B cell (primary cell): ENCODE measurements around the gene MESD. TPM values are rescaled to one million over a fixed set of nuclear protein-coding genes. Genes with fewer than 3 reads are reported as not detected.

Experiments
- ATAC-seq: fragments of 200-7000 bp; cut with Tn5 transposase; one replicate; pipeline ENCODE4 v1.10.0; 2021; ENCODE audit warnings: low read depth, mild to moderate bottlenecking, moderate number of reproducible peaks, moderate library complexity
- CTCF ChIA-PET: fragments of 350-600 bp; sonication (Branson Sonifier 250); formaldehyde crosslinking; loops from one replicate; lab custom pipeline; 2021; ENCODE audit warnings: antibody characterized with exemption, inconsistent platforms; lab: Charles Lee
- POLR2A ChIA-PET: fragments of 350-600 bp; sonication (Branson Sonifier 250); formaldehyde crosslinking; loops from one replicate; lab custom pipeline; 2021; ENCODE audit warnings: antibody characterized with exemption; lab: Charles Lee
- DNase-seq: peaks from one replicate; pipeline ENCODE4 v3.0.0; 2013
- H2AFZ ChIP-seq: 2 replicates; pipeline ENCODE4 v1.6.1; 2012; ENCODE audit warnings: mild to moderate bottlenecking, low read depth, low read length; ENCODE audit not compliant: insufficient read depth, poor library complexity, severe bottlenecking
- H3K27ac ChIP-seq, 2 donors: 1 replicate in 1 of 2; 2 replicates in 1 of 2; pipeline ENCODE4 v1.5.1; 2012 to 2013; ENCODE audit warnings: low read length in 2 of 2, mild to moderate bottlenecking in 2 of 2, moderate library complexity in 1 of 2
- H3K27me3 ChIP-seq, 4 experiments: fragments of 200-600 bp in 1 of 4; sonication (generic) in 1 of 4; replicated peaks in 1 of 4; 1 replicate in 2 of 4; 2 replicates in 2 of 4; pipeline versions ENCODE4 v1.6.1 to v1.7.0; 2013 to 2016; ENCODE audit warnings: low read length in 3 of 4, mild to moderate bottlenecking in 2 of 4, mixed read lengths in 1 of 4, moderate library complexity in 1 of 4; ENCODE audit not compliant: insufficient read depth in 4 of 4, control insufficient read depth in 3 of 4; ENCODE audit errors: control extremely low read depth in 1 of 4
- H3K36me3 ChIP-seq, 2 experiments: replicated peaks in 1 of 2; 1 replicate in 1 of 2; 2 replicates in 1 of 2; pipeline versions ENCODE4 v1.6.1 to v1.7.1; 2013; ENCODE audit warnings: low read length in 1 of 2; ENCODE audit not compliant: insufficient read depth in 2 of 2, control insufficient read depth in 1 of 2; ENCODE audit errors: control extremely low read depth in 1 of 2, extremely low read depth in 1 of 2
- H3K4me1 ChIP-seq, 2 donors: fragments of 200-600 bp in 1 of 2; sonication (generic) in 1 of 2; 1 replicate in 1 of 2; 2 replicates in 1 of 2; pipeline versions ENCODE4 v1.5.1 to v1.6.1; 2013 to 2017; ENCODE audit warnings: low read length in 2 of 2; ENCODE audit not compliant: control insufficient read depth in 2 of 2, insufficient read depth in 2 of 2
- H3K4me2 ChIP-seq: replicated peaks from 2 replicates; pipeline ENCODE3; 2012; ENCODE audit warnings: mild to moderate bottlenecking, low read depth, low read length; ENCODE audit not compliant: poor library complexity, severe bottlenecking
- H3K4me3 ChIP-seq, 5 experiments: fragments of 200-600 bp in 1 of 5; sonication (generic) in 1 of 5; 1 replicate in 3 of 5; 2 replicates in 2 of 5; pipeline versions ENCODE4 v1.5.1 to v1.7.0; 2011 to 2016; ENCODE audit warnings: low read length in 4 of 5, mild to moderate bottlenecking in 4 of 5, low read depth in 2 of 5, control low read depth in 1 of 5, moderate library complexity in 1 of 5; ENCODE audit not compliant: insufficient read depth in 1 of 5; ENCODE audit errors: control extremely low read depth in 1 of 5, extremely low read depth in 1 of 5
- H3K79me2 ChIP-seq: fragments of 200-600 bp; sonication (generic); one replicate; pipeline ENCODE4 v1.6.0; 2016; ENCODE audit warnings: low read length; ENCODE audit not compliant: control insufficient read depth, insufficient read depth
- H3K9ac ChIP-seq: fragments of 200-600 bp; sonication (generic); 2 replicates; pipeline ENCODE4 v1.6.1; 2017; ENCODE audit warnings: mild to moderate bottlenecking, low read length, moderate library complexity
- H3K9me3 ChIP-seq, 3 donors: one replicate each; pipeline versions ENCODE4 v1.6.1 to v1.7.1; 2013; ENCODE audit warnings: low read length in 2 of 3; ENCODE audit not compliant: control insufficient read depth in 2 of 3, insufficient read depth in 1 of 3; ENCODE audit errors: control extremely low read depth in 1 of 3
- H4K20me1 ChIP-seq: 2 replicates; pipeline ENCODE4 v1.6.0; 2012; ENCODE audit warnings: mild to moderate bottlenecking, low read length; ENCODE audit not compliant: insufficient read depth, control insufficient read depth, poor library complexity, severe bottlenecking
- H3K27ac Mint-ChIP-seq: one replicate; pipeline ENCODE4 v1.8.0; 2021; ENCODE audit warnings: mixed read lengths
- H3K27me3 Mint-ChIP-seq: one replicate; pipeline ENCODE4 v1.8.0; 2021; ENCODE audit warnings: mixed read lengths
- H3K4me1 Mint-ChIP-seq: one replicate; pipeline ENCODE4 v1.8.0; 2021; ENCODE audit warnings: mixed read lengths
- H3K4me3 Mint-ChIP-seq: one replicate; pipeline ENCODE4 v1.8.0; 2021; ENCODE audit warnings: mixed read lengths
- H3K9me3 Mint-ChIP-seq: one replicate; pipeline ENCODE4 v1.8.0; 2022; ENCODE audit warnings: mixed read lengths; ENCODE audit not compliant: insufficient read depth
- EZH2 ChIP-seq: IDR thresholded peaks from 2 replicates; pipeline ENCODE4 v1.6.1; 2012; ENCODE audit warnings: borderline replicate concordance, low read depth, mild to moderate bottlenecking, moderate library complexity, low read length; ENCODE audit not compliant: insufficient read depth, poor library complexity, severe bottlenecking
- WGBS: methylation state at CpG from one replicate; pipeline ENCODE4 v1.1.5; 2013; ENCODE audit warnings: missing lambda C conversion rate; ENCODE audit not compliant: insufficient coverage; 5-methylcytosine and 5-hydroxymethylcytosine counted together
- intact Hi-C: fragments of 100-400 bp; cut with micrococcal nuclease; formaldehyde crosslinking; loops from one replicate; pipeline ENCODE4 v1.10.0; 2022
- polyA plus RNA-seq: library from polyadenylated mRNA; depleted of rRNA; stranded (reverse); fragments of >200 nt; gene quantifications from 2 replicates; pipeline ENCODE4 v1.2.3, GENCODE V29; 2012
- total RNA-seq, 2 donors: library from RNA; stranded (reverse); fragments of 120-200 nt in 1 of 2; gene quantifications; 1 replicate in 1 of 2; 2 replicates in 1 of 2; pipeline versions ENCODE4 v1.2.3 to v1.2.4, GENCODE V29; 2013 to 2022
- TF ChIP-seq, protein P1 (sequence below): fragments of 200-600 bp; IDR thresholded peaks from one replicate; pipeline ENCODE4 v1.8.0; 2022; ENCODE audit warnings: antibody characterized with exemption, mild to moderate bottlenecking

MESD gene
- total and polyA plus RNA-seq, 2 donors (not counting 1 experiment from before 2014, with no cell fraction given): 7.9 to 35.3 TPM

DNA sequence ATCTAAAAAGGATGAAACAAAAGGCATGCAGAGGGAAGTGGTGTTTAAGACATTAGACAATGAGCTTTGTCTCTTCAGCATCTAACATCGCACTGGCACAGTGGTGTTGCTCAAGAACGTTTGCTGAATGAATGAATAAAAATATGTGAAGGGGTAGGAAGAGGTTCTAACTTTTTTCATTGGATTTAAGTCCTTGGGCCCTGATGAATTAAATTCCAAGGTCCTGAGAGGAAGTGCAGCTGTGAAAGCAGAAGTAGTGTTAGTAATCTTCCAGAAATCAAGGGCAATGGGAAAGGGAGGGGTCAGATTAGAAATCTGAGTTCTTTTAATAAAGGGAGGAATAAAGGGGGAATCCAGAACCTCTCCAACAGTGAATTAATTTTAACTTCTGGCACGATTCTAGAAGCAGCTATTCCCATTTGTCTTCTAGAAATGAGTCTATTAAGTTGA is 40.7 kb upstream of the MESD start:
- Mint-ChIP-seq H3K27me3 (peaks cover 3% of the 10 kb centered on the region), H3K4me3 (no peak overlapping the region), H3K4me1 (peaks cover 12% of the 10 kb centered on the region), H3K27ac (no peak overlapping the region), H3K9me3 (peaks cover 2% of the 10 kb centered on the region)
- DNase-seq (no peak), ATAC-seq (no peak)
- Histone ChIP-seq H3K9me3 (peaks cover 0 to 1% (median 0%) of the 10 kb centered on the region in 3 donors), H4K20me1 (no peaks in the 10 kb centered on the region), H3K27me3 (no peaks in the 10 kb centered on the region), H3K36me3 (no peaks in the 10 kb centered on the region), H3K4me3 (no peak overlapping the region), H3K4me2 (no peak overlapping the region), H3K9ac (no peak overlapping the region), H3K79me2 (no peaks in the 10 kb centered on the region), H2AFZ (no peak overlapping the region), H3K4me1 (peaks cover 6 to 7% of the 10 kb centered on the region in 2 donors), H3K27ac (no peak overlapping the region)
- WGBS: 85% methylated on average over 2 of the region's 3 CpGs
- CTCF ChIA-PET: no interaction called here
- POLR2A ChIA-PET: interaction anchor here (0.6 kb wide), 1 partner anchor 28 kb away, joined by 6 read pairs; no protein-coding TSS in a partner anchor
- no peak for TF ChIP-seq EZH2
- TF ChIP-seq, protein P1, sequence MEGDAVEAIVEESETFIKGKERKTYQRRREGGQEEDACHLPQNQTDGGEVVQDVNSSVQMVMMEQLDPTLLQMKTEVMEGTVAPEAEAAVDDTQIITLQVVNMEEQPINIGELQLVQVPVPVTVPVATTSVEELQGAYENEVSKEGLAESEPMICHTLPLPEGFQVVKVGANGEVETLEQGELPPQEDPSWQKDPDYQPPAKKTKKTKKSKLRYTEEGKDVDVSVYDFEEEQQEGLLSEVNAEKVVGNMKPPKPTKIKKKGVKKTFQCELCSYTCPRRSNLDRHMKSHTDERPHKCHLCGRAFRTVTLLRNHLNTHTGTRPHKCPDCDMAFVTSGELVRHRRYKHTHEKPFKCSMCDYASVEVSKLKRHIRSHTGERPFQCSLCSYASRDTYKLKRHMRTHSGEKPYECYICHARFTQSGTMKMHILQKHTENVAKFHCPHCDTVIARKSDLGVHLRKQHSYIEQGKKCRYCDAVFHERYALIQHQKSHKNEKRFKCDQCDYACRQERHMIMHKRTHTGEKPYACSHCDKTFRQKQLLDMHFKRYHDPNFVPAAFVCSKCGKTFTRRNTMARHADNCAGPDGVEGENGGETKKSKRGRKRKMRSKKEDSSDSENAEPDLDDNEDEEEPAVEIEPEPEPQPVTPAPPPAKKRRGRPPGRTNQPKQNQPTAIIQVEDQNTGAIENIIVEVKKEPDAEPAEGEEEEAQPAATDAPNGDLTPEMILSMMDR: no peak
- intact Hi-C loops: no loop called here

- TF ChIP-seq, protein P1: no peak
- TF ChIP-seq EZH2: no peak
- Histone ChIP-seq H3K36me3 (no peaks in the 10 kb centered on the region), H2AFZ (no peak overlapping the region), H3K4me3 (peak overlapping the region in 1 of 5 experiments; percentile 7), H3K27ac (no peak overlapping the region), H3K9me3 (peaks cover 0 to 1% (median 0%) of the 10 kb centered on the region in 3 donors), H3K4me1 (peaks cover 6 to 7% of the 10 kb centered on the region in 2 donors), H3K79me2 (peaks cover 1% of the 10 kb centered on the region), H3K4me2 (no peak overlapping the region), H3K9ac (no peak overlapping the region), H3K27me3 (no peaks in the 10 kb centered on the region), H4K20me1 (no peaks in the 10 kb centered on the region)
- ATAC-seq (no peak), DNase-seq (no peak)
- Mint-ChIP-seq H3K9me3 (peaks cover 2% of the 10 kb centered on the region), H3K4me1 (peaks cover 12% of the 10 kb centered on the region), H3K4me3 (no peak overlapping the region), H3K27ac (no peak overlapping the region), H3K27me3 (peaks cover 3% of the 10 kb centered on the region)
- 66% methylated on average over 2 of the region's 3 CpGs for WGBS
- intact Hi-C loops: no loop called here
- ChIA-PET POLR2A (interaction anchor here (0.6 kb wide), 1 partner anchor 28 kb away, joined by 6 read pairs; no protein-coding TSS in a partner anchor), CTCF (no interaction called here)
Measured at GRCh38 chr15:81029414-81030300, 40.0 kb upstream of the MESD start.
